Natural killer cell (primary cell): ENCODE data around the gene TAX1BP1. TPM values are rescaled to one million over a fixed set of nuclear protein-coding genes. Genes with fewer than 3 reads are reported as not detected.
A peak's percentile ranks its signal among the peaks of the same experiment; 100 is the strongest.

ENCODE experiments used
- ATAC-seq, 3 donors: fragments of 150-1000 bp in 2 of 3; fragments of 200-7000 bp in 1 of 3; cut with Tn5 transposase; 1 replicate in 1 of 3; 2 replicates in 2 of 3; pipeline ENCODE4 v1.10.0; 2021; ENCODE audit warnings: mild to moderate bottlenecking in 2 of 3, moderate library complexity in 2 of 3
- DNase-seq, 2 donors: peaks; one replicate each; pipeline versions ENCODE4 v3.0.0 to v3.0.0-alpha.2; 2013 to 2021; ENCODE audit warnings: mixed read lengths in 1 of 2
- H3K27ac ChIP-seq: one replicate; pipeline ENCODE4 v1.5.1; 2013; ENCODE audit warnings: mild to moderate bottlenecking, low read length
- H3K27me3 ChIP-seq: one replicate; pipeline ENCODE4 v1.6.1; 2013; ENCODE audit warnings: low read length; ENCODE audit not compliant: control insufficient read depth, insufficient read depth
- H3K36me3 ChIP-seq: one replicate; pipeline ENCODE4 v1.6.1; 2013; ENCODE audit warnings: low read length; ENCODE audit not compliant: control insufficient read depth, insufficient read depth
- H3K4me1 ChIP-seq: one replicate; pipeline ENCODE4 v1.6.1; 2013; ENCODE audit warnings: low read length; ENCODE audit not compliant: control insufficient read depth, insufficient read depth
- H3K4me3 ChIP-seq: one replicate; pipeline ENCODE4 v1.5.1; 2013; ENCODE audit warnings: low read length
- H3K9me3 ChIP-seq: one replicate; pipeline ENCODE4 v1.6.1; 2013; ENCODE audit warnings: low read length; ENCODE audit not compliant: control insufficient read depth, insufficient read depth
- H3K27ac Mint-ChIP-seq, 2 donors: one replicate each; pipeline ENCODE4 v1.8.0; 2022; ENCODE audit warnings: mild to moderate bottlenecking in 2 of 2, mixed read lengths in 2 of 2, moderate library complexity in 1 of 2
- H3K27me3 Mint-ChIP-seq, 2 donors: one replicate each; pipeline ENCODE4 v1.8.0; 2022; ENCODE audit warnings: low read depth in 2 of 2, mixed read lengths in 2 of 2
- H3K36me3 Mint-ChIP-seq: one replicate; pipeline ENCODE4 v1.8.0; 2022; ENCODE audit warnings: mixed read lengths
- H3K4me1 Mint-ChIP-seq, 2 donors: one replicate each; pipeline ENCODE4 v1.8.0; 2022; ENCODE audit warnings: mixed read lengths in 2 of 2
- H3K4me3 Mint-ChIP-seq: one replicate; pipeline ENCODE4 v1.8.0; 2022; ENCODE audit warnings: mild to moderate bottlenecking, moderate library complexity, mixed read lengths
- H3K9me3 Mint-ChIP-seq, 2 donors: one replicate each; pipeline ENCODE4 v1.8.0; 2022; ENCODE audit warnings: mixed read lengths in 2 of 2
- CTCF ChIP-seq: fragments of 200-600 bp; IDR thresholded peaks from one replicate; pipeline ENCODE4 v1.8.0; 2022; ENCODE audit warnings: antibody characterized with exemption
- WGBS: methylation state at CpG from one replicate; pipeline ENCODE4 v1.1.7; 2013; ENCODE audit warnings: missing lambda C conversion rate; ENCODE audit not compliant: insufficient coverage; 5-methylcytosine and 5-hydroxymethylcytosine counted together
- intact Hi-C: fragments of 100-400 bp; cut with micrococcal nuclease; formaldehyde crosslinking; loops from one replicate; pipeline ENCODE4 v1.14.2; 2022
- total RNA-seq, 4 donors: library from RNA; stranded (reverse); fragments of 120-200 nt in 1 of 4; gene quantifications; one replicate each; pipeline versions ENCODE4 v1.2.3 to v1.2.4, GENCODE V29; 2013 to 2022

Gene TAX1BP1
- total RNA-seq, 3 donors from 2014 or later (not counting 1 experiment from before 2014, with no cell fraction given), result 135 to 158 (median 150) TPM

GRCh38 chr7:27697861-27698430, 42.0 kb upstream of the TAX1BP1 start:
- no peak for TF ChIP-seq CTCF
- no peaks in the 10 kb centered on the region for H3K9me3 ChIP-seq
- Mint-ChIP-seq H3K4me3 (no peak overlapping the region), H3K36me3 (no peaks in the 10 kb centered on the region), H3K4me1 (no peaks in the 10 kb centered on the region), H3K27me3 (peaks cover 2 to 7% of the 10 kb centered on the region in 2 donors), H3K9me3 (no peaks in the 10 kb centered on the region), H3K27ac (no peak overlapping the region)
- no peak overlapping the region for H3K27ac ChIP-seq
- no peak for DNase-seq
- peak in 2 of 3 donors; percentile 12 to 48 for ATAC-seq
- H3K27me3 ChIP-seq, result no peaks in the 10 kb centered on the region
- peaks cover 3% of the 10 kb centered on the region for H3K4me1 ChIP-seq
- 45% methylated on average over 3 of the region's 3 CpGs for WGBS
- H3K4me3 ChIP-seq, result no peak overlapping the region
- no peaks in the 10 kb centered on the region for H3K36me3 ChIP-seq
- intact Hi-C loops, result no loop called here

GRCh38 chr7:27699751-27700150, 40.2 kb upstream of the TAX1BP1 start:
- Histone ChIP-seq H3K27me3 (no peaks in the 10 kb centered on the region), H3K27ac (no peak overlapping the region), H3K9me3 (no peaks in the 10 kb centered on the region), H3K36me3 (no peaks in the 10 kb centered on the region), H3K4me1 (peaks cover 3% of the 10 kb centered on the region), H3K4me3 (no peak overlapping the region)
- H3K27ac Mint-ChIP-seq, result no peak overlapping the region
- no peak overlapping the region for H3K4me3 Mint-ChIP-seq
- DNase-seq, result no peak
- no peaks in the 10 kb centered on the region for H3K36me3 Mint-ChIP-seq
- H3K9me3 Mint-ChIP-seq, result no peaks in the 10 kb centered on the region
- TF ChIP-seq CTCF, result no peak
- peaks cover 4 to 7% of the 10 kb centered on the region in 2 donors for H3K27me3 Mint-ChIP-seq
- no peak for ATAC-seq
- intact Hi-C loops, result no loop called here
- no peaks in the 10 kb centered on the region for H3K4me1 Mint-ChIP-seq
- WGBS, result no CpG with 5 or more reads among the region's 2 CpGs

GRCh38 chr7:27700501-27700900, 39.5 kb upstream of the TAX1BP1 start:
- H3K27ac ChIP-seq, result no peak overlapping the region
- no peak overlapping the region for H3K4me3 ChIP-seq
- H3K36me3 ChIP-seq, result no peaks in the 10 kb centered on the region
- DNase-seq (no peak), ATAC-seq (no peak)
- H3K27me3 ChIP-seq, result no peaks in the 10 kb centered on the region
- no peak for TF ChIP-seq CTCF
- H3K9me3 ChIP-seq, result no peaks in the 10 kb centered on the region
- H3K4me1 ChIP-seq, result peaks cover 3% of the 10 kb centered on the region
- Mint-ChIP-seq H3K4me1 (no peaks in the 10 kb centered on the region), H3K27me3 (peaks cover 5 to 7% of the 10 kb centered on the region in 2 donors), H3K27ac (no peak overlapping the region), H3K9me3 (no peaks in the 10 kb centered on the region), H3K36me3 (no peaks in the 10 kb centered on the region), H3K4me3 (no peak overlapping the region)
- 92% methylated on average over 5 of the region's 6 CpGs for WGBS
- intact Hi-C loops, result no loop called here

- Histone ChIP-seq H3K9me3 (no peaks in the 10 kb centered on the region), H3K27ac (no peak overlapping the region), H3K36me3 (no peaks in the 10 kb centered on the region), H3K4me3 (no peak overlapping the region), H3K4me1 (no peaks in the 10 kb centered on the region), H3K27me3 (no peaks in the 10 kb centered on the region)
- WGBS, result no CpG with 5 or more reads among the region's 1 CpG
- H3K36me3 Mint-ChIP-seq, result no peaks in the 10 kb centered on the region
- DNase-seq (no peak), ATAC-seq (no peak)
- intact Hi-C loops, result no loop called here
- peaks cover 5 to 7% of the 10 kb centered on the region in 2 donors for H3K27me3 Mint-ChIP-seq
- H3K4me1 Mint-ChIP-seq, result no peaks in the 10 kb centered on the region
- no peaks in the 10 kb centered on the region for H3K9me3 Mint-ChIP-seq
- H3K27ac Mint-ChIP-seq, result no peak overlapping the region
- TF ChIP-seq CTCF, result no peak
- no peak overlapping the region for H3K4me3 Mint-ChIP-seq
Measured at GRCh38 chr7:27703181-27703580, 36.8 kb upstream of the TAX1BP1 start.
